CD4-positive, alpha-beta T cell (primary cell): ENCODE results near the gene TRIM44. TPM values are rescaled to one million over a fixed set of nuclear protein-coding genes. Genes with fewer than 3 reads are reported as not detected.

ENCODE experiments used
- ATAC-seq: fragments of 200-7000 bp; cut with Tn5 transposase; one replicate; pipeline ENCODE4 v1.10.0; 2022; ENCODE audit warnings: mild to moderate bottlenecking; ENCODE audit not compliant: poor library complexity
- CTCF ChIA-PET: fragments of 350-600 bp; sonication (Branson Sonifier 250); formaldehyde crosslinking; loops from one replicate; lab custom pipeline; 2021; ENCODE audit warnings: antibody characterized with exemption, inconsistent platforms; lab: Charles Lee
- POLR2A ChIA-PET: fragments of 350-600 bp; sonication (Branson Sonifier 250); formaldehyde crosslinking; loops from one replicate; lab custom pipeline; 2021; ENCODE audit warnings: antibody characterized with exemption, inconsistent platforms; lab: Charles Lee
- DNase-seq, 14 experiments: peaks; one replicate each; pipeline ENCODE4 v3.0.0-alpha.2; 2013 to 2020; ENCODE audit warnings: mixed read lengths in 2 of 14
- H3K27ac ChIP-seq, 2 donors: one replicate each; pipeline versions ENCODE4 v1.5.1 to v1.7.0; 2013; ENCODE audit warnings: low read length in 2 of 2, low read depth in 1 of 2, mild to moderate bottlenecking in 1 of 2
- H3K27me3 ChIP-seq, 2 experiments: 1 replicate in 1 of 2; 2 replicates in 1 of 2; pipeline versions ENCODE4 v1.6.1 to v1.7.0; 2013; ENCODE audit warnings: low read length in 2 of 2, control low read depth in 1 of 2, mild to moderate bottlenecking in 1 of 2, moderate library complexity in 1 of 2; ENCODE audit not compliant: insufficient read depth in 2 of 2, control insufficient read depth in 1 of 2
- H3K36me3 ChIP-seq: one replicate; pipeline ENCODE4 v1.6.1; 2013; ENCODE audit warnings: low read length, control low read depth; ENCODE audit not compliant: insufficient read depth
- H3K4me1 ChIP-seq: one replicate; pipeline ENCODE4 v1.6.1; 2013; ENCODE audit warnings: low read length, control low read depth; ENCODE audit not compliant: insufficient read depth
- H3K4me3 ChIP-seq: one replicate; pipeline ENCODE4 v1.5.1; 2013; ENCODE audit warnings: mild to moderate bottlenecking, low read length, moderate library complexity
- H3K9me3 ChIP-seq, 2 experiments: 1 replicate in 1 of 2; 2 replicates in 1 of 2; pipeline versions ENCODE4 v1.6.1 to v1.7.0; 2013; ENCODE audit warnings: low read length in 2 of 2, mild to moderate bottlenecking in 2 of 2, control low read depth in 1 of 2, moderate library complexity in 1 of 2; ENCODE audit not compliant: control insufficient read depth in 1 of 2, insufficient read depth in 1 of 2
- H3K27ac Mint-ChIP-seq: one replicate; pipeline ENCODE4 v1.8.0; 2020; ENCODE audit warnings: mixed read lengths
- H3K27me3 Mint-ChIP-seq: one replicate; pipeline ENCODE4 v1.8.0; 2021; ENCODE audit warnings: mixed read lengths
- H3K36me3 Mint-ChIP-seq: one replicate; pipeline ENCODE4 v1.8.0; 2021; ENCODE audit warnings: low read depth, mixed read lengths
- H3K4me1 Mint-ChIP-seq: one replicate; pipeline ENCODE4 v1.8.0; 2021; ENCODE audit warnings: low read depth, mixed read lengths
- H3K4me3 Mint-ChIP-seq: one replicate; pipeline ENCODE4 v1.8.0; 2020; ENCODE audit warnings: mild to moderate bottlenecking, mixed read lengths
- H3K9me3 Mint-ChIP-seq: one replicate; pipeline ENCODE4 v1.8.0; 2020; ENCODE audit warnings: mixed read lengths
- intact Hi-C, 2 experiments: fragments of 100-400 bp; cut with DNase I in 1 of 2; cut with micrococcal nuclease in 1 of 2; formaldehyde crosslinking; loops; one replicate each; pipeline versions ENCODE4 v1.15.1 to v1.9.0; 2023 to 2025; cut with DNase I, micrococcal nuclease
- total RNA-seq, 174 experiments: library from RNA in 2 of 174; stranded (reverse) in 2 of 174; gene quantifications; one replicate each; pipeline ENCODE4 v1.2.3 and lab custom pipeline; 2021 to 2026
- TF ChIP-seq, protein P1 (sequence below): fragments of 200-600 bp; IDR thresholded peaks from one replicate; pipeline ENCODE4 v1.8.0; 2022; ENCODE audit warnings: antibody characterized with exemption, mild to moderate bottlenecking

TRIM44 gene
- total RNA-seq, 2 experiments from 2014 or later = 32.1 to 36.7 TPM

DNA sequence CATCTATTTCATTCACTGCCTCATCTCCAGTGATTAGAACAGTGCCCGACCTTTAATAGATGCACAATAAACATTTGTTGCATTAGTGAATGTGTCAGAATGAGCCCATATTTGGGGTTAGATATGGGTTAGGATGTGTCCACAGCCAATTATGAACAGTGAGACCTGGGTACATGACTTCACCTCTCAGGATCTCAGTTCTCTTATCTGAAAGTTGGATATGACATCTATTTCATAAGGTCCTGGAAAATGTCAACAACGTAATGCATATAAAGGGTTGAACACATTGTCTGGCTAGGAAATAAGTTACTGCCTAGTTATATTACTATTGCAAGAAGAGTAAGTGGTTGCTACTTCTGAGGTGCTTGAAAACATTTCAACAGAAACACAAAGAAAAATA lies 201.6 kb downstream of the TRIM44 start:
- Mint-ChIP-seq H3K27ac (no peak overlapping the region), H3K27me3 (peaks cover 12% of the 10 kb centered on the region), H3K36me3 (no peaks in the 10 kb centered on the region), H3K4me1 (no peaks in the 10 kb centered on the region), H3K9me3 (peaks cover 9% of the 10 kb centered on the region), H3K4me3 (no peak overlapping the region)
- H3K27ac ChIP-seq = no peak overlapping the region
- intact Hi-C loops = no loop called here
- H3K9me3 ChIP-seq = peaks cover 6 to 15% of the 10 kb centered on the region in 2 experiments
- TF ChIP-seq, protein P1, sequence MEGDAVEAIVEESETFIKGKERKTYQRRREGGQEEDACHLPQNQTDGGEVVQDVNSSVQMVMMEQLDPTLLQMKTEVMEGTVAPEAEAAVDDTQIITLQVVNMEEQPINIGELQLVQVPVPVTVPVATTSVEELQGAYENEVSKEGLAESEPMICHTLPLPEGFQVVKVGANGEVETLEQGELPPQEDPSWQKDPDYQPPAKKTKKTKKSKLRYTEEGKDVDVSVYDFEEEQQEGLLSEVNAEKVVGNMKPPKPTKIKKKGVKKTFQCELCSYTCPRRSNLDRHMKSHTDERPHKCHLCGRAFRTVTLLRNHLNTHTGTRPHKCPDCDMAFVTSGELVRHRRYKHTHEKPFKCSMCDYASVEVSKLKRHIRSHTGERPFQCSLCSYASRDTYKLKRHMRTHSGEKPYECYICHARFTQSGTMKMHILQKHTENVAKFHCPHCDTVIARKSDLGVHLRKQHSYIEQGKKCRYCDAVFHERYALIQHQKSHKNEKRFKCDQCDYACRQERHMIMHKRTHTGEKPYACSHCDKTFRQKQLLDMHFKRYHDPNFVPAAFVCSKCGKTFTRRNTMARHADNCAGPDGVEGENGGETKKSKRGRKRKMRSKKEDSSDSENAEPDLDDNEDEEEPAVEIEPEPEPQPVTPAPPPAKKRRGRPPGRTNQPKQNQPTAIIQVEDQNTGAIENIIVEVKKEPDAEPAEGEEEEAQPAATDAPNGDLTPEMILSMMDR = no peak
- POLR2A ChIA-PET = no interaction called here
- no peak overlapping the region for H3K4me3 ChIP-seq
- CTCF ChIA-PET = no interaction called here
- no peaks in the 10 kb centered on the region for H3K36me3 ChIP-seq
- DNase-seq (no peak), ATAC-seq (no peak)
- no peaks in the 10 kb centered on the region for H3K4me1 ChIP-seq
- H3K27me3 ChIP-seq = no peaks in the 10 kb centered on the region

DNA sequence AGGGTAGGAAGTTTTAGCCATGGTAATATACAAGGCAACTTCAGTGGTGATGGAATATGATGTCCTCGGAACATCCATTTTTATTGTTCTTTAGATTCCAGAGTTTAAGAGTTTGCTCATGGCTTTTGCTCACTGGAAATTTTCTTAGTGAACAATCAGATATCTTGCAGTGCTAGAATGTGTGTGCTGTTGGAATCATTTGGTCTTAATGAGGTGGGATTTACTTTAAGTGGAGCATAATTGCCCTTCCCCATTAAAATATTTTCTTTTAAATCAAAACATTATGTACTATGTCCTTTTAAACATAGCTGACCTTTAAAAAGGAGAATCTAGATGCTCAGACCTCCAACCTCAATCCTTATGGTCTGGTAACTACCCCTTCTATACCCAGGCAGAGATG lies 204.0 kb downstream of the TRIM44 start:
- Histone ChIP-seq H3K4me1 (no peaks in the 10 kb centered on the region), H3K9me3 (peaks cover 6 to 20% of the 10 kb centered on the region in 2 experiments), H3K27ac (no peak overlapping the region), H3K36me3 (no peaks in the 10 kb centered on the region), H3K4me3 (no peak overlapping the region), H3K27me3 (no peaks in the 10 kb centered on the region)
- ATAC-seq = no peak
- H3K36me3 Mint-ChIP-seq = no peaks in the 10 kb centered on the region
- no peaks in the 10 kb centered on the region for H3K4me1 Mint-ChIP-seq
- TF ChIP-seq, protein P1 = no peak
- no peak overlapping the region for H3K4me3 Mint-ChIP-seq
- peaks cover 15% of the 10 kb centered on the region for H3K9me3 Mint-ChIP-seq
- DNase-seq = no peak
- peaks cover 12% of the 10 kb centered on the region for H3K27me3 Mint-ChIP-seq
- ChIA-PET CTCF (no interaction called here), POLR2A (no interaction called here)
- intact Hi-C loops = no loop called here
- H3K27ac Mint-ChIP-seq = no peak overlapping the region

Other genes with a start within 250 kb of the TRIM44 start
- gene SLC1A2, start 243.2 kb upstream of the TRIM44 start, total RNA-seq = not detected
- not detected for gene PAMR1, start 137.2 kb upstream of the TRIM44 start, total RNA-seq
- not detected for gene FJX1, start 44.3 kb upstream of the TRIM44 start, total RNA-seq